Right lobe of liver (tissue), 6 donors: ENCODE data around the gene SH2D4B. TPM values are rescaled to one million over a fixed set of nuclear protein-coding genes. Genes with fewer than 3 reads are reported as not detected.
"Not testable (repeated sequence)": the region's sequence is repeated elsewhere in the genome, so short reads cannot be mapped to it uniquely, and the experiment has no call there.

ENCODE experiments used
- ATAC-seq, 4 donors: fragments of 200-7000 bp; cut with Tn5 transposase; one replicate each; pipeline ENCODE4 v1.9.1; 2020; ENCODE audit warnings: mild to moderate bottlenecking in 4 of 4, moderate library complexity in 4 of 4
- DNase-seq, 3 donors: peaks; one replicate each; pipeline ENCODE4 v3.0.0-alpha.2; 2020
- H3K27ac ChIP-seq, 3 donors: fragments of 200-600 bp; one replicate each; pipeline ENCODE4 v1.8.0; 2022
- H3K27me3 ChIP-seq, 2 donors: fragments of 200-600 bp; one replicate each; pipeline ENCODE4 v1.8.0; 2022
- H3K36me3 ChIP-seq, 4 donors: fragments of 200-600 bp; sonication (generic) in 1 of 4; one replicate each; pipeline versions ENCODE4 v1.5.1 to v1.8.0; 2017 to 2022; ENCODE audit warnings: control low read depth in 1 of 4
- H3K4me1 ChIP-seq, 4 donors: fragments of 200-600 bp; sonication (generic) in 1 of 4; one replicate each; pipeline versions ENCODE4 v1.5.1 to v1.8.0; 2017 to 2022; ENCODE audit warnings: control low read depth in 1 of 4
- H3K4me3 ChIP-seq, 3 donors: fragments of 200-600 bp; one replicate each; pipeline ENCODE4 v1.8.0; 2022
- H3K9me3 ChIP-seq, 4 donors: fragments of 200-600 bp; sonication (generic) in 1 of 4; one replicate each; pipeline versions ENCODE4 v1.5.1 to v1.8.0; 2017 to 2022; ENCODE audit warnings: control low read depth in 1 of 4
- CTCF ChIP-seq, 4 donors: fragments of 200-600 bp in 3 of 4; fragments of 450-650 bp in 1 of 4; IDR thresholded peaks; one replicate each; pipeline versions ENCODE4 v1.5.1 to v1.8.0; 2016 to 2022; ENCODE audit warnings: antibody characterized with exemption in 4 of 4, mild to moderate bottlenecking in 2 of 4
- POLR2A ChIP-seq: fragments of 450-650 bp; IDR thresholded peaks from one replicate; pipeline ENCODE4 v1.6.1; 2017; ENCODE audit warnings: antibody characterized with exemption, mild to moderate bottlenecking
- WGBS: methylation state at CpG from one replicate; pipeline ENCODE4 v1.1.6; 2018; ENCODE audit warnings: low coverage, low lambda C conversion rate; ENCODE audit not compliant: insufficient coverage; ENCODE audit errors: missing lambda C conversion rate; 5-methylcytosine and 5-hydroxymethylcytosine counted together
- intact Hi-C, 2 donors: fragments of 100-400 bp; cut with DNase I; formaldehyde crosslinking; loops; one replicate each; pipeline versions ENCODE4 v1.11.2 to v1.14.1; 2022
- total RNA-seq, 6 experiments: library from RNA; depleted of rRNA in 2 of 6; stranded (reverse); fragments of >200 nt in 2 of 6; fragmentation: NEBNext Ultra II Directional in 3 of 6; extraction: Animal tissue kit (Norgen Biotek cat#: 25700) in 3 of 6; gene quantifications; one replicate each; pipeline versions ENCODE4 v1.1.0 to v1.2.4, GENCODE V29; 2016 to 2023
- donor health status: DM: no; HTN: yes; CAD: no.
- donor health status: DM: no; HTN: no; CAD: no.
- donor health status: DM: no; HTN: no; CAD: no.
- donor health status: DM: no; HTN: yes; CAD: no.
- donor health status: DM: no; HTN: yes; CAD: no.

The SH2D4B gene
- total RNA-seq, 6 experiments from 2014 or later = not detected

DNA sequence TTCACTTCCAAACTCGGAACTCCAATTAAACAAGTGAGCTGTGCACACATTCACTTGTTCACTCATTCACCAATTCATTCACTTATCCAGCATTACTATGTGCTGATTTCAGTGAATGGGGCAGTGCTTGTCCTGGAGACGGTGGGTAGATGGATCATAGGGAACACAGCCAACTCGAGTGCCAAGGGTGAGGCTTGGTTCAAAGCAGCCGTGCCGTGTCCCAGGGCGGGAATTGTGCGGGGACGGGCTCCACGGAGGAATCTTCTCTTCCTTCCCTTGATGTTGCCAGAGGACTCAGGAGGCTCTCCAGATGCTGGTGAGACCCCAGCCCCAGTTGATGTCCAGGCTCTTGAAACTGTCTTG lies 2.9 kb downstream of the SH2D4B start:
- no peak for TF ChIP-seq CTCF (IDR thresholded peaks at IDR 0.05)
- TF ChIP-seq POLR2A = no peak
- ATAC-seq = no peak
- Histone ChIP-seq H3K4me1 (no peaks in the 10 kb centered on the region), H3K36me3 (no peaks in the 10 kb centered on the region), H3K9me3 (no peaks in the 10 kb centered on the region), H3K27me3 (no peaks in the 10 kb centered on the region), H3K4me3 (no peak overlapping the region), H3K27ac (no peak overlapping the region)
- 50% methylated on average over 2 of the region's 9 CpGs for WGBS
- intact Hi-C loops = no loop called here
- DNase-seq = no peak

GRCh38 chr10:80540981-80541750 lies 3.5 kb downstream of the SH2D4B start:
- TF ChIP-seq POLR2A (no peak), CTCF (IDR thresholded peaks at IDR 0.05) (no peak)
- Histone ChIP-seq H3K9me3 (no peaks in the 10 kb centered on the region), H3K27ac (no peak overlapping the region), H3K4me1 (no peaks in the 10 kb centered on the region), H3K27me3 (no peaks in the 10 kb centered on the region), H3K36me3 (no peaks in the 10 kb centered on the region), H3K4me3 (no peak overlapping the region)
- no peak for DNase-seq
- ATAC-seq = peak; percentile 15 to 48 (median 35)
- 81% methylated on average over 9 of the region's 11 CpGs for WGBS
- intact Hi-C loops = no loop called here

DNA sequence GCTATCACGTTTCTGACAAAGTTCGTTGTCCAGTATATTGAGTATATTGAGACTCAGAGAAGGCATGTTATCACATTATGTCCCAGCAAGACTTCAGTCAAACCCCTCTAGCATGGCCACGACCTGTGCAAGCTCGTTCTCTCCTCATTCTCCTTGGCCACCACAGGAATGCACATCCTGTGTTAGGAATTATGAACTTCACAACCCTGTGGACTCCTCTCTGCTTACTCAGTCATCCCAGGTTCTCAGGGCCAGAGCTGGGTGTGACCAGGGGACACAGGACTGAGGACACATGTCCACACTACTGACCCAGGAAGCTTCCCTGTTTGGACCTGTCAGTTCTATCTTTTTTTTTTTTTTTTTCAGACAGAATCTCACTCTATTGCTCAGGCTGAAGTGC lies 4.4 kb downstream of the SH2D4B start:
- ATAC-seq (no peak), DNase-seq (no peak)
- Histone ChIP-seq H3K9me3 (no peaks in the 10 kb centered on the region), H3K27me3 (no peaks in the 10 kb centered on the region), H3K4me3 (no peak overlapping the region), H3K4me1 (no peaks in the 10 kb centered on the region), H3K27ac (no peak overlapping the region), H3K36me3 (no peaks in the 10 kb centered on the region)
- intact Hi-C loops = no loop called here
- 85% methylated on average over 2 of the region's 4 CpGs for WGBS
- TF ChIP-seq CTCF (IDR thresholded peaks at IDR 0.05) (no peak), POLR2A (no peak)

DNA sequence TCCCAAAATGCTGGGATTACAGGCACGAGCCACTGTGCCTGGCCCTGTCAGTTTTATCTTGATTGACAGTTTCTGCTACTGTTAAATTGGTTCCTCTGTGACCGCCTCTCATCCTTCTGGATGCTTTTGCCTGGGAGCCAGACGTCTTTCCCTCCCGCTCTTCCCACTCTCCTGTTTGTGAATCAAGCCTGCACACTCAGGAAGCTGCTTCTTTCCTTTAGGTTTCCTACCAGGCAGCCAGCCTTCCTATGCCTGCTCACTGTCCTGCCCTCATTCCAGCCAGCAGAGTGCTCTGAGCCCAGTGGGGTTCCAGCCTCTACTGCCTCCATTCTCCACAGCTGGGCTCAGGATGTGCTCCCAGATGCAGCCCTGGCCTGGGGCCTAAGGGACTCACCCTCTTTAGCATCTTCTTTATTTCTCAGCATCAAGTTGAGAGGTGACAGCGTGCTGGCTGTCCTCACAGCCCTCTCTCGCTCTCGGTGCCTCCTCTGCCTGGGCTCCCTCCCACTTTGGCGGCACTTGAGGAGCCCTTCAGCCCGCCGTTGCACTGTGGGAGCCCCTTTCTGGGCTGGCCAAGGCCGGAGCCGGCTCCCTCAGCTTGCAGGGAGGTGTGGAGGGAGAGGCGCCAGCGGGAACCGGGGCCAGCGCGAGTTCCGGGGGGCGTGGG lies 5.1 kb downstream of the SH2D4B start:
- Histone ChIP-seq H3K36me3 (no peaks in the 10 kb centered on the region), H3K27me3 (no peaks in the 10 kb centered on the region), H3K4me3 (no peak overlapping the region), H3K27ac (no peak overlapping the region), H3K4me1 (no peaks in the 10 kb centered on the region), H3K9me3 (no peaks in the 10 kb centered on the region)
- DNase-seq = no peak
- intact Hi-C loops = no loop called here
- 80% methylated on average over 5 of the region's 19 CpGs for WGBS
- no peak for ATAC-seq
- TF ChIP-seq POLR2A = no peak
- TF ChIP-seq CTCF (IDR thresholded peaks at IDR 0.05) = no peak

GRCh38 chr10:80543319-80543672 lies 5.6 kb downstream of the SH2D4B start:
- H3K36me3 ChIP-seq, H3K4me3 ChIP-seq, H3K27me3 ChIP-seq, H3K4me1 ChIP-seq, ATAC-seq, H3K9me3 ChIP-seq, DNase-seq, H3K27ac ChIP-seq, intact Hi-C loops: not testable (repeated sequence)
- WGBS = no CpG with 5 or more reads among the region's 25 CpGs
